ENCODE measurements around the gene ERP27. TPM values are rescaled to one million over a fixed set of nuclear protein-coding genes. Genes with fewer than 3 reads are reported as not detected.

Gene ERP27
- total RNA-seq, 1 experiment from 2014 or later = not detected

DNA sequence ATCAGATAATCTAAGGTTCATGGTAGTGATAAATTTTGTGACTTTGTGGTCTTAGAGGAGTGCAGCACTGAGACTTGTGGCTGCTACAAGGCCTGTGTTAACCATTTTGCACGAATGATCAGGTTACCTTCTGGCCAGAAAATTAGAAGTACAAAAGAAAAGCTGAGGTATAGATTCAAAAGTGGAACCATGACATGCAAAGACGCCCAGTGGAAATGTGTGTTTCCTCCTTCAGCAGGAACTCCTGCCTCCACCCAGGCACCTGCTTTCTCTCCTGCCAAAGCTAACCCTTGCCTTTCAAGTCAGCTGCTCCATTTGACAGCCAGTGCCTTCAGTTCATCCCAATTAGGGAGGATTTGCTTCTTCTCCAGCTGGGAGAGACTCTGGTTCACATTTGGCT lies 44.7 kb upstream of the ERP27 start:
- H3K27me3 ChIP-seq (ENCODE audit: control insufficient read depth, insufficient read depth, low read length) = no peaks in the 10 kb centered on the region
- no peaks in the 10 kb centered on the region for H3K9me3 ChIP-seq (ENCODE audit: control insufficient read depth, insufficient read depth, low read depth, low read length)
- CTCF ChIA-PET = interaction anchor here (0.7 kb wide), 1 partner anchor 137 kb away, joined by 3 read pairs; no protein-coding TSS in a partner anchor
- no peaks in the 10 kb centered on the region for H3K36me3 ChIP-seq (ENCODE audit: control insufficient read depth, insufficient read depth, low read length)
- no peak for TF ChIP-seq TCF7L2 (IDR thresholded peaks at IDR 0.05; ENCODE audit: low read depth, low read length)
- no peak for TF ChIP-seq SIN3A (IDR thresholded peaks at IDR 0.05; ENCODE audit: borderline replicate concordance, insufficient read depth, low read depth, low read length)
- TF ChIP-seq POLR2AphosphoS5 (IDR thresholded peaks at IDR 0.05; ENCODE audit: low read depth, low read length) = no peak
- TF ChIP-seq, protein P1, sequence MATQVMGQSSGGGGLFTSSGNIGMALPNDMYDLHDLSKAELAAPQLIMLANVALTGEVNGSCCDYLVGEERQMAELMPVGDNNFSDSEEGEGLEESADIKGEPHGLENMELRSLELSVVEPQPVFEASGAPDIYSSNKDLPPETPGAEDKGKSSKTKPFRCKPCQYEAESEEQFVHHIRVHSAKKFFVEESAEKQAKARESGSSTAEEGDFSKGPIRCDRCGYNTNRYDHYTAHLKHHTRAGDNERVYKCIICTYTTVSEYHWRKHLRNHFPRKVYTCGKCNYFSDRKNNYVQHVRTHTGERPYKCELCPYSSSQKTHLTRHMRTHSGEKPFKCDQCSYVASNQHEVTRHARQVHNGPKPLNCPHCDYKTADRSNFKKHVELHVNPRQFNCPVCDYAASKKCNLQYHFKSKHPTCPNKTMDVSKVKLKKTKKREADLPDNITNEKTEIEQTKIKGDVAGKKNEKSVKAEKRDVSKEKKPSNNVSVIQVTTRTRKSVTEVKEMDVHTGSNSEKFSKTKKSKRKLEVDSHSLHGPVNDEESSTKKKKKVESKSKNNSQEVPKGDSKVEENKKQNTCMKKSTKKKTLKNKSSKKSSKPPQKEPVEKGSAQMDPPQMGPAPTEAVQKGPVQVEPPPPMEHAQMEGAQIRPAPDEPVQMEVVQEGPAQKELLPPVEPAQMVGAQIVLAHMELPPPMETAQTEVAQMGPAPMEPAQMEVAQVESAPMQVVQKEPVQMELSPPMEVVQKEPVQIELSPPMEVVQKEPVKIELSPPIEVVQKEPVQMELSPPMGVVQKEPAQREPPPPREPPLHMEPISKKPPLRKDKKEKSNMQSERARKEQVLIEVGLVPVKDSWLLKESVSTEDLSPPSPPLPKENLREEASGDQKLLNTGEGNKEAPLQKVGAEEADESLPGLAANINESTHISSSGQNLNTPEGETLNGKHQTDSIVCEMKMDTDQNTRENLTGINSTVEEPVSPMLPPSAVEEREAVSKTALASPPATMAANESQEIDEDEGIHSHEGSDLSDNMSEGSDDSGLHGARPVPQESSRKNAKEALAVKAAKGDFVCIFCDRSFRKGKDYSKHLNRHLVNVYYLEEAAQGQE (IDR thresholded peaks at IDR 0.05; ENCODE audit: insufficient read depth in 1 of 2, low read depth in 2 of 2, low read length in 1 of 2) = no peak
- TF ChIP-seq, protein P2, sequence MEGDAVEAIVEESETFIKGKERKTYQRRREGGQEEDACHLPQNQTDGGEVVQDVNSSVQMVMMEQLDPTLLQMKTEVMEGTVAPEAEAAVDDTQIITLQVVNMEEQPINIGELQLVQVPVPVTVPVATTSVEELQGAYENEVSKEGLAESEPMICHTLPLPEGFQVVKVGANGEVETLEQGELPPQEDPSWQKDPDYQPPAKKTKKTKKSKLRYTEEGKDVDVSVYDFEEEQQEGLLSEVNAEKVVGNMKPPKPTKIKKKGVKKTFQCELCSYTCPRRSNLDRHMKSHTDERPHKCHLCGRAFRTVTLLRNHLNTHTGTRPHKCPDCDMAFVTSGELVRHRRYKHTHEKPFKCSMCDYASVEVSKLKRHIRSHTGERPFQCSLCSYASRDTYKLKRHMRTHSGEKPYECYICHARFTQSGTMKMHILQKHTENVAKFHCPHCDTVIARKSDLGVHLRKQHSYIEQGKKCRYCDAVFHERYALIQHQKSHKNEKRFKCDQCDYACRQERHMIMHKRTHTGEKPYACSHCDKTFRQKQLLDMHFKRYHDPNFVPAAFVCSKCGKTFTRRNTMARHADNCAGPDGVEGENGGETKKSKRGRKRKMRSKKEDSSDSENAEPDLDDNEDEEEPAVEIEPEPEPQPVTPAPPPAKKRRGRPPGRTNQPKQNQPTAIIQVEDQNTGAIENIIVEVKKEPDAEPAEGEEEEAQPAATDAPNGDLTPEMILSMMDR (IDR thresholded peaks at IDR 0.05) = no peak
- H3K4me1 ChIP-seq (ENCODE audit: control insufficient read depth, insufficient read depth, low read length) = no peaks in the 10 kb centered on the region
- POLR2A ChIA-PET = no interaction called here
- H3K4me3 ChIP-seq (ENCODE audit: low read depth in 2 of 2, low read length in 2 of 2) = no peak overlapping the region
- in situ Hi-C loops (cut with HindIII; ENCODE audit: low pct_unique_long_range_greater_than_20kb, low sequenced_read_pairs) = no loop called here
- ATAC-seq (no peak), DNase-seq (ENCODE audit: low read depth, low spot score) (no peak)
- BruUV-seq (replicated peaks) = no TSS peak
- H3K27ac ChIP-seq (ENCODE audit: low read length) = no peak overlapping the region
- intact Hi-C loops (cut with micrococcal nuclease; ENCODE audit: unreplicated experiment) = no loop called here

DNA sequence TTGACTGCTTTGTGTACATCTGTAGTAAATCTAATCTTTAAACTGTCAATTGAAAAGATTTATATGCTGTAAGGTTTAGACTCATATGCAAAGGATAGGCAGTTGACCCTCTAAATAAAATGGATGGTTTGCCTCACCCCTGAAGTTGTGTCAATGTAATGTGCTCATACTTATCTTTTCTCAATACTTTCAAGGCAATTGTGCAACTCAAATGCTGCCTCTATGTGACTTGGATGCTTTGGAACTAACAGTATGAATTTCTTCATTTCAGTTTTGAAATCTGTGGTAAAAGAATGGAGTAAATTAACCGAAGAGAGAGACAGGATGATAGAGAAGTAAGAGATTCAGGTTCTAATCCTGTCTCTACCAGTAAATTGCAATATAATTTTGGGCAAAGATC lies 44.2 kb upstream of the ERP27 start:
- Histone ChIP-seq H3K4me3 (ENCODE audit: low read depth in 2 of 2, low read length in 2 of 2) (no peak overlapping the region), H3K9me3 (ENCODE audit: control insufficient read depth, insufficient read depth, low read depth, low read length) (no peaks in the 10 kb centered on the region), H3K4me1 (ENCODE audit: control insufficient read depth, insufficient read depth, low read length) (no peaks in the 10 kb centered on the region), H3K27me3 (ENCODE audit: control insufficient read depth, insufficient read depth, low read length) (no peaks in the 10 kb centered on the region), H3K27ac (ENCODE audit: low read length) (no peak overlapping the region), H3K36me3 (ENCODE audit: control insufficient read depth, insufficient read depth, low read length) (no peaks in the 10 kb centered on the region)
- CTCF ChIA-PET = interaction anchor here (0.7 kb wide), 1 partner anchor 137 kb away, joined by 3 read pairs; no protein-coding TSS in a partner anchor
- no TSS peak for BruUV-seq (replicated peaks)
- TF ChIP-seq, protein P2 (IDR thresholded peaks at IDR 0.05) = no peak
- TF ChIP-seq SIN3A (IDR thresholded peaks at IDR 0.05; ENCODE audit: borderline replicate concordance, insufficient read depth, low read depth, low read length) = no peak
- TF ChIP-seq POLR2AphosphoS5 (IDR thresholded peaks at IDR 0.05; ENCODE audit: low read depth, low read length) = no peak
- TF ChIP-seq, protein P1 (IDR thresholded peaks at IDR 0.05; ENCODE audit: insufficient read depth in 1 of 2, low read depth in 2 of 2, low read length in 1 of 2) = no peak
- no peak for TF ChIP-seq TCF7L2 (IDR thresholded peaks at IDR 0.05; ENCODE audit: low read depth, low read length)
- POLR2A ChIA-PET = no interaction called here
- no peak for DNase-seq (ENCODE audit: low read depth, low spot score)
- intact Hi-C loops (cut with micrococcal nuclease; ENCODE audit: unreplicated experiment) (no loop called here), in situ Hi-C loops (cut with HindIII; ENCODE audit: low pct_unique_long_range_greater_than_20kb, low sequenced_read_pairs) (no loop called here)
- ATAC-seq = no peak
